ENCODE results near the gene NFKB2. TPM values are rescaled to one million over a fixed set of nuclear protein-coding genes. Genes with fewer than 3 reads are reported as not detected.

The NFKB2 gene
- total RNA-seq, 1 donor from 2014 or later = 622 TPM

DNA sequence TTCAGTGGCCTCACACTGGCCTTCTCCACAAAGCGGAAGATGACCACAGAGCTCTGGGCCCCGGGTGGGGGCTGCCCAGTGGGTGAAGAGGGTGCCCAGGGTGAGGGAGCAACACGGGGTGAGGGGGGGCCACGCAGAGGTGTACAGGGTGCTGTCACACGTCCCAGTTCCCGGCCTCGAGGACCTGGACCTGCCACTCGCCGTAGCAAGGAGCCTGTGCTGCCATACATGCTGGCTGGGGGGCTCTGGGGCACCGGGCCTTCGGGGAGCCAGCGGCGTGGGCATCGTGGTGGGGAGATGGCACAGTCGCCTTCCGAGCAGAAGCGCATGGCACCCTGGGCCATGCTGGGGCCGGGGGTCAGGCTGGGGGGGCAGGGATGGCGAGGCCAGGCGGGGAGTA is 21.2 kb downstream of the NFKB2 start:
- Mint-ChIP-seq H3K4me1 (peaks cover 35% of the 10 kb centered on the region), H3K9me3 (no peaks in the 10 kb centered on the region), H3K27me3 (peaks cover 41% of the 10 kb centered on the region), H3K4me3 (no peak overlapping the region), H3K36me3 (ENCODE audit: low read depth) (peaks cover 5% of the 10 kb centered on the region), H3K27ac (no peak overlapping the region)
- ATAC-seq (ENCODE audit: low read depth) = no peak
- CTCF ChIA-PET = no interaction called here
- TF ChIP-seq, protein P1, sequence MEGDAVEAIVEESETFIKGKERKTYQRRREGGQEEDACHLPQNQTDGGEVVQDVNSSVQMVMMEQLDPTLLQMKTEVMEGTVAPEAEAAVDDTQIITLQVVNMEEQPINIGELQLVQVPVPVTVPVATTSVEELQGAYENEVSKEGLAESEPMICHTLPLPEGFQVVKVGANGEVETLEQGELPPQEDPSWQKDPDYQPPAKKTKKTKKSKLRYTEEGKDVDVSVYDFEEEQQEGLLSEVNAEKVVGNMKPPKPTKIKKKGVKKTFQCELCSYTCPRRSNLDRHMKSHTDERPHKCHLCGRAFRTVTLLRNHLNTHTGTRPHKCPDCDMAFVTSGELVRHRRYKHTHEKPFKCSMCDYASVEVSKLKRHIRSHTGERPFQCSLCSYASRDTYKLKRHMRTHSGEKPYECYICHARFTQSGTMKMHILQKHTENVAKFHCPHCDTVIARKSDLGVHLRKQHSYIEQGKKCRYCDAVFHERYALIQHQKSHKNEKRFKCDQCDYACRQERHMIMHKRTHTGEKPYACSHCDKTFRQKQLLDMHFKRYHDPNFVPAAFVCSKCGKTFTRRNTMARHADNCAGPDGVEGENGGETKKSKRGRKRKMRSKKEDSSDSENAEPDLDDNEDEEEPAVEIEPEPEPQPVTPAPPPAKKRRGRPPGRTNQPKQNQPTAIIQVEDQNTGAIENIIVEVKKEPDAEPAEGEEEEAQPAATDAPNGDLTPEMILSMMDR (IDR thresholded peaks at IDR 0.05) = no peak
- DNase-seq = no peak
- intact Hi-C loops (cut with micrococcal nuclease) = no loop called here
- POLR2A ChIA-PET = interaction anchor here (2.6 kb wide), 1 partner anchor 10 kb away, joined by 11 read pairs; no protein-coding TSS in a partner anchor

DNA sequence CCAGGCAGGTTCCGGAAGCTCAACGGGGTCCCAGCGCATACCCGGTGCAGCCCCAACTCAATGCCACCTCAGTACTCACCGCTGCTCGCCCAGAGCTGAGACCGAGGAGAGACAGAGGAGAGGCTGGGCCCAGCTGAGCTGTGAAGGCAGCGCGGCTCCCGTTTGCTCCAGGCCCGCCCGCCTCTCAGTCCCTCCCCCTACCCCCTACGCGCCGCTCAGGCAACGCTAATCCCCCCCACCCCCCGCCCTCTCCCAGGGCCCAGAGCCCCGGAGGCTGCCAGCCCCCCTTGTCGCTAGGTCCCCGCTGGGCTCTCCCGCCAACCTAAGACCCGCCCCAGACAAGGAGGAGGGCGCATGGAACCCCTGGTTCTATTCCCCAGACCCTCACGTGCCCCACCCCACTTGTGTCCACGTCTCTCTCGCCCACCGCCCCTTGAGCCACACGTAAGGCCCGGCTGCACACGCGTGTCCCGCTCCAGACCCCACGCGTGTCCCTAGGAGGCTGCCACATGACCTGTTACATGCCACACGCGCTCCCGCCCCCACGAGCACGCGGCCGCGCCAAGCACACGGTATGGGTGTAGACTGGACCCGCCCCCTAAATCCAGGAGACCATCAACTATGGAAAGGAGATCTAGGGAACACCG is 23.2 kb downstream of the NFKB2 start, which contains the start of gene PSD:
Gene PSD (minus strand): TSS at position 164 of the 647 bp plus-strand sequence. CDS start 1,747 bp downstream, outside the sequence.
- intact Hi-C loops (cut with micrococcal nuclease) = no loop called here
- ChIA-PET CTCF (no interaction called here), POLR2A (interaction anchor here (2.6 kb wide), 1 partner anchor 12 kb away, joined by 11 read pairs; no protein-coding TSS in a partner anchor)
- Mint-ChIP-seq H3K4me1 (peaks cover 43% of the 10 kb centered on the region), H3K9me3 (no peaks in the 10 kb centered on the region), H3K27me3 (peaks cover 32% of the 10 kb centered on the region), H3K27ac (no peak within 1 kb of the TSS), H3K4me3 (peak within 1 kb of the TSS; percentile 98), H3K36me3 (ENCODE audit: low read depth) (peaks cover 14% of the 10 kb centered on the region)
- ATAC-seq (ENCODE audit: low read depth) (no peak), DNase-seq (no peak)
- TF ChIP-seq, protein P1 (IDR thresholded peaks at IDR 0.05) = no peak

DNA sequence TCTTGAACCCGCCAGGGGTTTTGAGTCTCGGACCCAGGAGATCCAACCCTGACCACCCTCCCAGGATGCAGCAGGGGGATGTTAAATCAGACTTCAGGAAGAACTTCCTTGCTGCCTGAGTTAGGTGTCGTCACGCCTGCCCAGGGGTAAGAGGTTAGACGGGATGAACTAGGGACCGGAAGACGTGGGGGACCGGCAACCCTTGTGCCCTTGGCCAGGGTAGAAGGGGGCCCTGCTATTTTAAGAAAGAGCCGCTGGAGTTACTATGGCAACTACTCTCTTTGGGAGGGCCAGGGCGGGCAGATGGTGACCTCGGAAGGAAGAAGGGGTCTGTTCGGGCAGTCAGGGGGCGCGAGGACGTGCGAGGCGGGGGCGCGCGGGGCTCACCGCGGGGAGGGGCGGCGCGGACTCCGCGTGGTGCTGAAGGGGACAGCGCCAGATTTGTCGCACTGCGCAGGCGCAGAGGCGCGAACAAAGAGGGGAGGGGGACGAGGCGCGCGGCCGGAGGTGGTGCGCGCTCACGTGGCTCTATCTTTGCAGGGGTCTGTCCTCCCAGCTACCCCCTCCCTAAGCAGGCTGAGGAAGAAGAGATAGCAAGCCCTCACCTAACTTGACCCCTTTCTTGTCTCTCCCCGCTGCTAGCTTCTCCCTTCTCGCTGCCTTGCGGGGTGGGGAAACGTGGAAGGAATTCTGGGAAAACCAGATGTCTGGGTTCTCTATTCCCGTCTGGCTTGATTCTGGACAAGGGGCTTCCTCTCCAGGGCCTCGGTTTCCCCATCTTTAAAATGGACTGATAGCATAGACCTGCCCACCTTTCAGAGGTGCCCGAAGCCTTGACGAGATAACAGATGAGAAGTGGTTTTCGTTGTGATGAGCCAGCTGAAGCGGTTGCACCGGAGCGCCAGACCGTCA is 24.0 kb downstream of the NFKB2 start:
- H3K4me3 Mint-ChIP-seq = peak overlapping the region; percentile 98

DNA sequence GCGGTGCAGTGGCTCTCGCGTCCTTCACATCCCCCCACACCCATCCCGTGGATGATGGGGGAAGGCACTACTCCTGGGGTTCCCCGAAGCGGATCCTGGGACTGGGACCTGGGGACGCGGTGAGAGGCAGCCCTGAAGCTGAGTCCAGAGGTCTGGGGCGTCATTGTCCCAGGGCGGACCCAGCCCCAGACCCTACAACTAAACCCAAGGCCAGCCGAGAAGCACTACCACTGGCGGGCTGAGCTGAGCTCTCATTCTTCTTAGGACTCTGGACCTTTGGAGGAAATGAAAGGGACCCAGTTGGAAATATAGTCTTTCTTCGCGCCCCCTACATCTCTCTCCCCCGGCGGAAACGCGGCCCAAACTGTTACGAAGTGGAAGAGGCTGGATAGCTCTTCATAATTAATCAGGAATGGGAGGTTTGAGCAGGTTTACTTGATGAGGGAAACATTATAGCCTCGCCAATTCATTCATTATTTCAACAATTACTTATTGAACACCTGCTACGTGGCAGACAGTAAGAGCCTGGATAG is 24.7 kb downstream of the NFKB2 start:
- CTCF ChIA-PET = interaction anchor here (1.1 to 5.2 kb wide), 7 partner anchors 12 to 190 kb away, joined by 5 to 40 read pairs (median 24); partner anchors contain the start of genes CUEDC2 and NFKB2
- ATAC-seq (ENCODE audit: low read depth) (no peak), DNase-seq (peak; percentile 16)
- peak overlapping the region; percentile 98 for H3K4me3 Mint-ChIP-seq
- POLR2A ChIA-PET = interaction anchor here (0.6 to 6.2 kb wide), 18 partner anchors 8 to 256 kb away, joined by 3 to 305 read pairs (median 7); partner anchors contain the start of genes ACTR1A, C10orf95, CUEDC2 and NFKB2
- H3K27me3 Mint-ChIP-seq = peaks cover 23% of the 10 kb centered on the region
- peak overlapping the region; percentile 95 for H3K27ac Mint-ChIP-seq
- intact Hi-C loops (cut with micrococcal nuclease) = loop anchor here (1.0 to 2.0 kb wide), 4 partner anchors 9 to 299 kb away; partner anchors contain the start of genes GBF1 and LDB1
- TF ChIP-seq, protein P1 (IDR thresholded peaks at IDR 0.05) = no peak
- H3K4me1 Mint-ChIP-seq = peaks cover 43% of the 10 kb centered on the region
- H3K36me3 Mint-ChIP-seq (ENCODE audit: low read depth) = peaks cover 20% of the 10 kb centered on the region
- no peaks in the 10 kb centered on the region for H3K9me3 Mint-ChIP-seq

More for the DNA sequence above, 24.0 kb downstream of the NFKB2 start:
- H3K36me3 Mint-ChIP-seq (ENCODE audit: low read depth) = peaks cover 18% of the 10 kb centered on the region
- ChIA-PET CTCF (interaction anchor here (4.1 to 5.2 kb wide), 3 partner anchors 20 to 189 kb away, joined by 24 to 40 read pairs (median 29); no protein-coding TSS in a partner anchor), POLR2A (interaction anchor here (0.6 to 6.2 kb wide), 10 partner anchors 10 to 250 kb away, joined by 3 to 305 read pairs (median 12); partner anchors contain the start of genes C10orf95, CUEDC2 and NFKB2)
- H3K9me3 Mint-ChIP-seq = no peaks in the 10 kb centered on the region
- ATAC-seq (ENCODE audit: low read depth) (peak; percentile 11), DNase-seq (peak; percentile 71)
- H3K27me3 Mint-ChIP-seq = peaks cover 24% of the 10 kb centered on the region
- intact Hi-C loops (cut with micrococcal nuclease) = loop anchor here (1.0 to 2.0 kb wide), 4 partner anchors 8 to 299 kb away; partner anchors contain the start of genes GBF1 and LDB1
- TF ChIP-seq, protein P1 (IDR thresholded peaks at IDR 0.05) = no peak
- no peak overlapping the region for H3K27ac Mint-ChIP-seq
- peaks cover 43% of the 10 kb centered on the region for H3K4me1 Mint-ChIP-seq

Measured in activated B cell treated with CpG ODN at 0.5 μM for 24 hours (primary cell).